ENCODE measurements around the gene CSGALNACT2.

DNA sequence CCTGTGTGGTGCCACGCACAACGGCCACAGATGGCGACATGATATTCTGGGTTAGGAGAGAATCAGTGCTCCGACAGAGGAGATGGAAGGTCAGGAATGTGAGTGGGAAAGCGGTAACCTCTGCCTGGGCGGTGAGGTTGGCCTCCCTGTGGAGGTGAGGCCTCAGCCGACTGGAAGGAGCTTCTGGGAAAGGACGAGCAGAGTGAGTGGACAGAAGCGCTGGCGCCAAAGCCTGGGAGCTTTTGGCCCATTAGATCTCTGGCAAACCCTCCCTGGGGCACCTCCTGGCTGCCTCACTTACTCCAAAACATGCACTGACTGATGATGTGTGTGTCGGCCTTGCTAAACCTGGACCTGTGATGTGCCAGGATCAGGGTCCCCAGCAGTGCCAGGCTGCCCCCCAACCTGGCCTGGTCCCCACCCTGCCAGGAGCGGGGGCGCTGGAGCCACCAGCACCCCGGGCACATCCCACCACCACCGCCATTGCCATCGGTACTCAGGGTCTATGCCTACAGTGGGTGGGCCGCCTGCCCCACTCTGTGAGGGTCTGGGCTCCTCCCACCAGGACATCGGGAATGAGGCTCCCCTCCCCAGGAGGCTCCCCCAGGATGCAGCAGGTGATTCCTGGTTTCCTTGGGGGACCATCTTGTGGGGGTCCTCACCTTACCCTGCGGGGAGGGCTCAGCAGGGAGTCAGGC is 77.7 kb downstream of the CSGALNACT2 start:
- no peak for TF ChIP-seq POLR2AphosphoS5 (IDR thresholded peaks at IDR 0.05; ENCODE audit: low read length)
- TF ChIP-seq REST (IDR thresholded peaks at IDR 0.05; ENCODE audit: low read depth, low read length): no peak
- no peak for TF ChIP-seq YY1 (IDR thresholded peaks at IDR 0.05; ENCODE audit: low read depth, low read length)
- no peak for TF ChIP-seq CHD4 (IDR thresholded peaks at IDR 0.05)
- no peak for TF ChIP-seq ATF7 (IDR thresholded peaks at IDR 0.05; ENCODE audit: low read depth)
